ENCODE data around the gene GAPVD1. TPM values are rescaled to one million over a fixed set of nuclear protein-coding genes. Genes with fewer than 3 reads are reported as not detected.

Gene GAPVD1
- total RNA-seq, 1 experiment from 2014 or later = 33.3 TPM

DNA sequence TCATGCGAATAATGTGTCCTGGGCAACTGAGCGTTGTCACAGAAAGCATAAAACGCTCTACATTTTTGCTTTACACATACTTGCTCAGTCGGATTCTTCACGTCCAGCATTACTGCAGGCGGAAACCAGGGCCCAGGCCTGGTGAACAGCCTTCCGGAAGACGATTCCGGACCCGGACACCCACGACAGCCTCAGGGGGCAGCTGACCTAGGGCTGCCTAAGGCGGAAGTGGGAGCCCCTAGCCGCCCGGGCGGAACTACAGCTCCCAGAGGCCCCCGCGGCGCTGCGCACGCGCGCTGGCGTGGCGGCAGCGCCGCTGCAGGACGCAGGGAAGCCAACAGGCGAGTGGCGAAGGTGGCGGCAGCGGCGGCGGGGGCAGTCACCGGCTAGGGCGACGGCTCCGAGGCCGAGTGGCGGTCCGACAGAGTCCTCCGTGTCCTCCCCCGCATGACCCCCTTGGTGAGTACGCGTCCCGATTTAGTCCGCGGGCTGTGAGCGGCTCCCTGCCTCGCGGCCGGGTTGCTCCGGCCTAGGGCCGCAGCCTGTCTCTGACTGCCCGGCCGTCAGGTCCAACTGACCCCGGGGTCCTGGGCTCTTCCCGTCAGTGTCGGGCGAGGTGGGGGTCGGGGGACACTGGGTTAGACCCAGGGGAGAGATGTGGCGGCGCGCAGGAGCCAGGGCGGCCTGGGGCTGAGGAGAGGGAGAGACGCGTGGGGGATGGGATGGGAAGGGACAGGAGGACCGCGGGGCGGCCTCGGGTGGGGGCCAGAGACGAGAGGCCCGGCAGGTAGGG is at the start of gene GAPVD1 (continued):
- TF ChIP-seq, protein P1, sequence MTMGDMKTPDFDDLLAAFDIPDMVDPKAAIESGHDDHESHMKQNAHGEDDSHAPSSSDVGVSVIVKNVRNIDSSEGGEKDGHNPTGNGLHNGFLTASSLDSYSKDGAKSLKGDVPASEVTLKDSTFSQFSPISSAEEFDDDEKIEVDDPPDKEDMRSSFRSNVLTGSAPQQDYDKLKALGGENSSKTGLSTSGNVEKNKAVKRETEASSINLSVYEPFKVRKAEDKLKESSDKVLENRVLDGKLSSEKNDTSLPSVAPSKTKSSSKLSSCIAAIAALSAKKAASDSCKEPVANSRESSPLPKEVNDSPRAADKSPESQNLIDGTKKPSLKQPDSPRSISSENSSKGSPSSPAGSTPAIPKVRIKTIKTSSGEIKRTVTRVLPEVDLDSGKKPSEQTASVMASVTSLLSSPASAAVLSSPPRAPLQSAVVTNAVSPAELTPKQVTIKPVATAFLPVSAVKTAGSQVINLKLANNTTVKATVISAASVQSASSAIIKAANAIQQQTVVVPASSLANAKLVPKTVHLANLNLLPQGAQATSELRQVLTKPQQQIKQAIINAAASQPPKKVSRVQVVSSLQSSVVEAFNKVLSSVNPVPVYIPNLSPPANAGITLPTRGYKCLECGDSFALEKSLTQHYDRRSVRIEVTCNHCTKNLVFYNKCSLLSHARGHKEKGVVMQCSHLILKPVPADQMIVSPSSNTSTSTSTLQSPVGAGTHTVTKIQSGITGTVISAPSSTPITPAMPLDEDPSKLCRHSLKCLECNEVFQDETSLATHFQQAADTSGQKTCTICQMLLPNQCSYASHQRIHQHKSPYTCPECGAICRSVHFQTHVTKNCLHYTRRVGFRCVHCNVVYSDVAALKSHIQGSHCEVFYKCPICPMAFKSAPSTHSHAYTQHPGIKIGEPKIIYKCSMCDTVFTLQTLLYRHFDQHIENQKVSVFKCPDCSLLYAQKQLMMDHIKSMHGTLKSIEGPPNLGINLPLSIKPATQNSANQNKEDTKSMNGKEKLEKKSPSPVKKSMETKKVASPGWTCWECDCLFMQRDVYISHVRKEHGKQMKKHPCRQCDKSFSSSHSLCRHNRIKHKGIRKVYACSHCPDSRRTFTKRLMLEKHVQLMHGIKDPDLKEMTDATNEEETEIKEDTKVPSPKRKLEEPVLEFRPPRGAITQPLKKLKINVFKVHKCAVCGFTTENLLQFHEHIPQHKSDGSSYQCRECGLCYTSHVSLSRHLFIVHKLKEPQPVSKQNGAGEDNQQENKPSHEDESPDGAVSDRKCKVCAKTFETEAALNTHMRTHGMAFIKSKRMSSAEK (CRISPR knock-in tag; IDR thresholded peaks at IDR 0.05; ENCODE audit: borderline replicate concordance) = no peak
- no peak for TF ChIP-seq PRRX2 (CRISPR knock-in tag; IDR thresholded peaks at IDR 0.05)
- no peak for TF ChIP-seq ZBTB21 (CRISPR knock-in tag; IDR thresholded peaks at IDR 0.05; ENCODE audit: borderline replicate concordance)
- TF ChIP-seq ZNF219 (CRISPR knock-in tag; IDR thresholded peaks at IDR 0.05; ENCODE audit: borderline replicate concordance) = no peak
- no peak for TF ChIP-seq SOX15 (CRISPR knock-in tag; IDR thresholded peaks at IDR 0.05)
- TF ChIP-seq ZNF423 (CRISPR knock-in tag; IDR thresholded peaks at IDR 0.05) = no peak
- no peak for TF ChIP-seq NR1H2 (CRISPR knock-in tag; IDR thresholded peaks at IDR 0.05)
- TF ChIP-seq, protein P2, sequence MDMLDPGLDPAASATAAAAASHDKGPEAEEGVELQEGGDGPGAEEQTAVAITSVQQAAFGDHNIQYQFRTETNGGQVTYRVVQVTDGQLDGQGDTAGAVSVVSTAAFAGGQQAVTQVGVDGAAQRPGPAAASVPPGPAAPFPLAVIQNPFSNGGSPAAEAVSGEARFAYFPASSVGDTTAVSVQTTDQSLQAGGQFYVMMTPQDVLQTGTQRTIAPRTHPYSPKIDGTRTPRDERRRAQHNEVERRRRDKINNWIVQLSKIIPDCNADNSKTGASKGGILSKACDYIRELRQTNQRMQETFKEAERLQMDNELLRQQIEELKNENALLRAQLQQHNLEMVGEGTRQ (CRISPR knock-in tag; IDR thresholded peaks at IDR 0.05) = peak; percentile 77
- TF ChIP-seq, protein P3, sequence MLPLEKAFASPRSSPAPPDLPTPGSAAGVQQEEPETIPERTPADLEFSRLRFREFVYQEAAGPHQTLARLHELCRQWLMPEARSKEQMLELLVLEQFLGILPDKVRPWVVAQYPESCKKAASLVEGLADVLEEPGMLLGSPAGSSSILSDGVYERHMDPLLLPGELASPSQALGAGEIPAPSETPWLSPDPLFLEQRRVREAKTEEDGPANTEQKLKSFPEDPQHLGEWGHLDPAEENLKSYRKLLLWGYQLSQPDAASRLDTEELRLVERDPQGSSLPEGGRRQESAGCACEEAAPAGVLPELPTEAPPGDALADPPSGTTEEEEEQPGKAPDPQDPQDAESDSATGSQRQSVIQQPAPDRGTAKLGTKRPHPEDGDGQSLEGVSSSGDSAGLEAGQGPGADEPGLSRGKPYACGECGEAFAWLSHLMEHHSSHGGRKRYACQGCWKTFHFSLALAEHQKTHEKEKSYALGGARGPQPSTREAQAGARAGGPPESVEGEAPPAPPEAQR (CRISPR knock-in tag; IDR thresholded peaks at IDR 0.05) = no peak
- TF ChIP-seq ELF4 (CRISPR knock-in tag; IDR thresholded peaks at IDR 0.05; ENCODE audit: low read depth) = no peak
- TF ChIP-seq TCF7 (CRISPR knock-in tag; IDR thresholded peaks at IDR 0.05; ENCODE audit: low read depth) = 0 out of 2 replicates have a peak, but pooled peaks have one; percentile 53
- TF ChIP-seq, protein P4, sequence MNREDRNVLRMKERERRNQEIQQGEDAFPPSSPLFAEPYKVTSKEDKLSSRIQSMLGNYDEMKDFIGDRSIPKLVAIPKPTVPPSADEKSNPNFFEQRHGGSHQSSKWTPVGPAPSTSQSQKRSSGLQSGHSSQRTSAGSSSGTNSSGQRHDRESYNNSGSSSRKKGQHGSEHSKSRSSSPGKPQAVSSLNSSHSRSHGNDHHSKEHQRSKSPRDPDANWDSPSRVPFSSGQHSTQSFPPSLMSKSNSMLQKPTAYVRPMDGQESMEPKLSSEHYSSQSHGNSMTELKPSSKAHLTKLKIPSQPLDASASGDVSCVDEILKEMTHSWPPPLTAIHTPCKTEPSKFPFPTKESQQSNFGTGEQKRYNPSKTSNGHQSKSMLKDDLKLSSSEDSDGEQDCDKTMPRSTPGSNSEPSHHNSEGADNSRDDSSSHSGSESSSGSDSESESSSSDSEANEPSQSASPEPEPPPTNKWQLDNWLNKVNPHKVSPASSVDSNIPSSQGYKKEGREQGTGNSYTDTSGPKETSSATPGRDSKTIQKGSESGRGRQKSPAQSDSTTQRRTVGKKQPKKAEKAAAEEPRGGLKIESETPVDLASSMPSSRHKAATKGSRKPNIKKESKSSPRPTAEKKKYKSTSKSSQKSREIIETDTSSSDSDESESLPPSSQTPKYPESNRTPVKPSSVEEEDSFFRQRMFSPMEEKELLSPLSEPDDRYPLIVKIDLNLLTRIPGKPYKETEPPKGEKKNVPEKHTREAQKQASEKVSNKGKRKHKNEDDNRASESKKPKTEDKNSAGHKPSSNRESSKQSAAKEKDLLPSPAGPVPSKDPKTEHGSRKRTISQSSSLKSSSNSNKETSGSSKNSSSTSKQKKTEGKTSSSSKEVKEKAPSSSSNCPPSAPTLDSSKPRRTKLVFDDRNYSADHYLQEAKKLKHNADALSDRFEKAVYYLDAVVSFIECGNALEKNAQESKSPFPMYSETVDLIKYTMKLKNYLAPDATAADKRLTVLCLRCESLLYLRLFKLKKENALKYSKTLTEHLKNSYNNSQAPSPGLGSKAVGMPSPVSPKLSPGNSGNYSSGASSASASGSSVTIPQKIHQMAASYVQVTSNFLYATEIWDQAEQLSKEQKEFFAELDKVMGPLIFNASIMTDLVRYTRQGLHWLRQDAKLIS (CRISPR knock-in tag; IDR thresholded peaks at IDR 0.05; ENCODE audit: borderline replicate concordance) = no peak
- TF ChIP-seq, protein P5, sequence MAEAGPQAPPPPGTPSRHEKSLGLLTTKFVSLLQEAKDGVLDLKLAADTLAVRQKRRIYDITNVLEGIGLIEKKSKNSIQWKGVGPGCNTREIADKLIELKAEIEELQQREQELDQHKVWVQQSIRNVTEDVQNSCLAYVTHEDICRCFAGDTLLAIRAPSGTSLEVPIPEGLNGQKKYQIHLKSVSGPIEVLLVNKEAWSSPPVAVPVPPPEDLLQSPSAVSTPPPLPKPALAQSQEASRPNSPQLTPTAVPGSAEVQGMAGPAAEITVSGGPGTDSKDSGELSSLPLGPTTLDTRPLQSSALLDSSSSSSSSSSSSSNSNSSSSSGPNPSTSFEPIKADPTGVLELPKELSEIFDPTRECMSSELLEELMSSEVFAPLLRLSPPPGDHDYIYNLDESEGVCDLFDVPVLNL (CRISPR knock-in tag; IDR thresholded peaks at IDR 0.05; ENCODE audit: borderline replicate concordance, low read depth) = no peak

DNA sequence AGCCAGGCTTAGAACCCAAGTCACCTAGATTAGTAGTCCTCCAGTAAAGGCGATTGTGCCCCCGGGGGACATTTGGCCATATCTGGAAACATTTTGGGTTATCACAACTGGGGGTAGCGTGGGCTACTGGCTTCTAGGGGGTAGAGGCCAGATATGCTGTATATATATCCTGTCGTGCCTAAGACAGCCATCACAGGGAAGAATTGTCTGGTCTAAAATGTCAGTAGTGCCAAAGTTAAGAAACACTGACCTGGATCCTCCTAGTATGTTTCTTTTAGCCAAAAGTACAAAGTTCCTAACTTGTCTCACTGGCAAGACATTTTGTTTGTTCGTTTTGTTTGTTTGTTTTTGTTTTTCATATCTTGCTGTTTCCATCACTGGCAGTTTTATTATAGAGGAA is 47.4 kb upstream of the GAPVD1 start:
- Mint-ChIP-seq H3K27ac (no peak overlapping the region), H3K4me3 (no peak overlapping the region), H3K27me3 (ENCODE audit: low read depth) (no peaks in the 10 kb centered on the region), H3K36me3 (peaks cover 37% of the 10 kb centered on the region), H3K9me3 (no peaks in the 10 kb centered on the region), H3K4me1 (no peaks in the 10 kb centered on the region)
- no peak for TF ChIP-seq IRF2 (CRISPR knock-in tag; IDR thresholded peaks at IDR 0.05; ENCODE audit: borderline replicate concordance, low read depth)
- no peak for TF ChIP-seq RELA (CRISPR knock-in tag; IDR thresholded peaks at IDR 0.05; ENCODE audit: borderline replicate concordance)
- TF ChIP-seq FOXJ3 (CRISPR knock-in tag; IDR thresholded peaks at IDR 0.05; ENCODE audit: borderline replicate concordance) = no peak
- no peak for TF ChIP-seq JAZF1 (CRISPR knock-in tag; IDR thresholded peaks at IDR 0.05)
- TF ChIP-seq SOX15 (CRISPR knock-in tag; IDR thresholded peaks at IDR 0.05) = no peak
- TF ChIP-seq, protein P6, sequence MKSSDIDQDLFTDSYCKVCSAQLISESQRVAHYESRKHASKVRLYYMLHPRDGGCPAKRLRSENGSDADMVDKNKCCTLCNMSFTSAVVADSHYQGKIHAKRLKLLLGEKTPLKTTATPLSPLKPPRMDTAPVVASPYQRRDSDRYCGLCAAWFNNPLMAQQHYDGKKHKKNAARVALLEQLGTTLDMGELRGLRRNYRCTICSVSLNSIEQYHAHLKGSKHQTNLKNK (CRISPR knock-in tag; IDR thresholded peaks at IDR 0.05) = no peak
- TF ChIP-seq, protein P3 (CRISPR knock-in tag; IDR thresholded peaks at IDR 0.05) = no peak
- TF ChIP-seq, protein P7, sequence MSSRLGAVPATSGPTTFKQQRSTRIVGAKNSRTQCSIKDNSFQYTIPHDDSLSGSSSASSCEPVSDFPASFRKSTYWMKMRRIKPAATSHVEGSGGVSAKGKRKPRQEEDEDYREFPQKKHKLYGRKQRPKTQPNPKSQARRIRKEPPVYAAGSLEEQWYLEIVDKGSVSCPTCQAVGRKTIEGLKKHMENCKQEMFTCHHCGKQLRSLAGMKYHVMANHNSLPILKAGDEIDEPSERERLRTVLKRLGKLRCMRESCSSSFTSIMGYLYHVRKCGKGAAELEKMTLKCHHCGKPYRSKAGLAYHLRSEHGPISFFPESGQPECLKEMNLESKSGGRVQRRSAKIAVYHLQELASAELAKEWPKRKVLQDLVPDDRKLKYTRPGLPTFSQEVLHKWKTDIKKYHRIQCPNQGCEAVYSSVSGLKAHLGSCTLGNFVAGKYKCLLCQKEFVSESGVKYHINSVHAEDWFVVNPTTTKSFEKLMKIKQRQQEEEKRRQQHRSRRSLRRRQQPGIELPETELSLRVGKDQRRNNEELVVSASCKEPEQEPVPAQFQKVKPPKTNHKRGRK (CRISPR knock-in tag; IDR thresholded peaks at IDR 0.05; ENCODE audit: borderline replicate concordance) = no peak
- DNase-seq (ENCODE audit: low spot score) = no peak
- POLR2A ChIA-PET = no interaction called here
- CTCF ChIA-PET = no interaction called here
- no peak for ATAC-seq
